Measurements from ENCODE around the gene SLC25A13.

The SLC25A13 gene

GRCh38 chr7:96174812-96175211 lies 147.1 kb downstream of the SLC25A13 start:
- no peak for ATAC-seq
- TF ChIP-seq ZFP30 (CRISPR knock-in tag; IDR thresholded peaks at IDR 0.05) (no peak), TOX (CRISPR knock-in tag; IDR thresholded peaks at IDR 0.05; ENCODE audit: borderline replicate concordance) (no peak)

DNA sequence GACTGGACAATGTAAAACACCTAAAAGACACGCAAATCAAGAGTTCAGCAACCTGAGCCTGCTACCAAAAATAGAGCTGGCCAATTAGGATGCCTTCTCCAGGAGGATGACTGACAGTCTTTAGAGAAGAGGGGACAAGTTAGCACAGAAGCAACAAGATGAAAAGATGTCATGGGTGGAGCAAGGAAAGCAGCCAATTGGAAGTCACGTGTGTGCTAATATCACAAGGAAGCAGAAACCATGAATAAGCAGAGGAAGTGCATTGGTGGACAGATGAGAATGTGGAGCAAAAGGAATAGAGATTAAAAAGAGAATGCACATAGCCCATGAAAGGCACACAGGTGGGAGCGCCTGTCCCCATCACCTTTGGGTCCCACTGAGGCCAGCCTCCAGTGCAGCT lies 148.1 kb downstream of the SLC25A13 start:
- TF ChIP-seq, protein P1, sequence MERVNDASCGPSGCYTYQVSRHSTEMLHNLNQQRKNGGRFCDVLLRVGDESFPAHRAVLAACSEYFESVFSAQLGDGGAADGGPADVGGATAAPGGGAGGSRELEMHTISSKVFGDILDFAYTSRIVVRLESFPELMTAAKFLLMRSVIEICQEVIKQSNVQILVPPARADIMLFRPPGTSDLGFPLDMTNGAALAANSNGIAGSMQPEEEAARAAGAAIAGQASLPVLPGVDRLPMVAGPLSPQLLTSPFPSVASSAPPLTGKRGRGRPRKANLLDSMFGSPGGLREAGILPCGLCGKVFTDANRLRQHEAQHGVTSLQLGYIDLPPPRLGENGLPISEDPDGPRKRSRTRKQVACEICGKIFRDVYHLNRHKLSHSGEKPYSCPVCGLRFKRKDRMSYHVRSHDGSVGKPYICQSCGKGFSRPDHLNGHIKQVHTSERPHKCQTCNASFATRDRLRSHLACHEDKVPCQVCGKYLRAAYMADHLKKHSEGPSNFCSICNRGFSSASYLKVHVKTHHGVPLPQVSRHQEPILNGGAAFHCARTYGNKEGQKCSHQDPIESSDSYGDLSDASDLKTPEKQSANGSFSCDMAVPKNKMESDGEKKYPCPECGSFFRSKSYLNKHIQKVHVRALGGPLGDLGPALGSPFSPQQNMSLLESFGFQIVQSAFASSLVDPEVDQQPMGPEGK (CRISPR knock-in tag; IDR thresholded peaks at IDR 0.05; ENCODE audit: borderline replicate concordance) = no peak
- no peak for TF ChIP-seq ARNTL (CRISPR knock-in tag; IDR thresholded peaks at IDR 0.05; ENCODE audit: borderline replicate concordance, low read depth)
- no peak for TF ChIP-seq TCF4 (CRISPR knock-in tag; IDR thresholded peaks at IDR 0.05; ENCODE audit: borderline replicate concordance)
- no peak for TF ChIP-seq POU6F1 (CRISPR knock-in tag; IDR thresholded peaks at IDR 0.05; ENCODE audit: borderline replicate concordance, low read depth)
- TF ChIP-seq TOX (CRISPR knock-in tag; IDR thresholded peaks at IDR 0.05; ENCODE audit: borderline replicate concordance) = no peak
- no peak for TF ChIP-seq ZNF70 (CRISPR knock-in tag; IDR thresholded peaks at IDR 0.05)
- no peak for TF ChIP-seq ZNF8 (CRISPR knock-in tag; IDR thresholded peaks at IDR 0.05)
- no peak for TF ChIP-seq RARB (CRISPR knock-in tag; IDR thresholded peaks at IDR 0.05)
- no peak for TF ChIP-seq BACH2 (CRISPR knock-in tag; IDR thresholded peaks at IDR 0.05; ENCODE audit: borderline replicate concordance)
- TF ChIP-seq ZNF565 (CRISPR knock-in tag; conservative IDR thresholded peaks at IDR 0.05; ENCODE audit: low read depth) = no peak
- no peak for TF ChIP-seq SNAI2 (CRISPR knock-in tag; IDR thresholded peaks at IDR 0.05)
- no peak for TF ChIP-seq CSDC2 (CRISPR knock-in tag; IDR thresholded peaks at IDR 0.05)
- no peak for TF ChIP-seq ISL1 (CRISPR knock-in tag; IDR thresholded peaks at IDR 0.05)
- ATAC-seq = no peak

DNA sequence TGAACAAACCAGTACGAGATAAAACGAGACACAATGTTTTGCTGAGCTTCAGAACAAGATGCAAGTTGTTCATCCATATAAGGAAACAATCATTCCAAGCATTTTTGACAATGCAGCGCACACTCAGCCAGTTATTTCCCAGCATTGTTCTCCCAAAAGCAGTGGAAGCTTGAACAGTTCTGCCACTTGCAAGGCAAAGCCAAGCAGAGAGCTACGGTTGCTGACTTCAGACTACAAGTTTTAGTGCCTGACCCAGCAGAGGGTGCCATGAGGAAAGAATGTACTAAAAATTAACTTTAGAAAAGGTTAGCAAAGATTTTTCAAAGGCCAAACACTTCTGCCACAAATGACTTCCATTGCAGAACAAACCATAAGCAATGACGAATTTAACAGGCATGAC lies 152.5 kb downstream of the SLC25A13 start:
- TF ChIP-seq CSDC2 (CRISPR knock-in tag; IDR thresholded peaks at IDR 0.05) (no peak), SNAI2 (CRISPR knock-in tag; IDR thresholded peaks at IDR 0.05) (no peak), ZNF565 (CRISPR knock-in tag; conservative IDR thresholded peaks at IDR 0.05; ENCODE audit: low read depth) (no peak)
- peak; percentile 25; the same call in 2 of the 3 replicates for ATAC-seq

DNA sequence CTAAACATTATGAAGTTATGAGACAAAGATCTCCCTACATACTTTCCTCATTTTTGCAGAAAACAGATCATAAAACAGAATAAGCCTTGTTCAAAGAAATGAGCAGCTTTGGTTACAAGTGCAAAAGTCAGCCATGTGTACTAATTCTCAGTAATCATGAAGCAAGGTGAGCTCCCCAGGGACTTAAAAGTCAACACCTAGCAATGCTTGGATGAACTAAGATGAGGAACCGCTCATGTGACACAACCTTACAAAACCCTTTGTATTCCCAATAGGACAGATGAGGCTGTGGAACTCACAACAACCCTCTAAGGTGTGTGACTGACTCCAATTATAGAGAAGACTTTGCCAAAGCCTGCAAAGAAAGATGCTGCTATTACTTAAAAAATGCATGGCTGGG lies 154.5 kb downstream of the SLC25A13 start:
- no peak for ATAC-seq

More for the DNA sequence above, 154.5 kb downstream of the SLC25A13 start:
- no peak for TF ChIP-seq TOX (CRISPR knock-in tag; IDR thresholded peaks at IDR 0.05; ENCODE audit: borderline replicate concordance)
- no peak for TF ChIP-seq ZC3H10 (CRISPR knock-in tag; IDR thresholded peaks at IDR 0.05)
- TF ChIP-seq, protein P1 (CRISPR knock-in tag; IDR thresholded peaks at IDR 0.05; ENCODE audit: borderline replicate concordance) = no peak
- no peak for TF ChIP-seq ZNF8 (CRISPR knock-in tag; IDR thresholded peaks at IDR 0.05)
- TF ChIP-seq ZFP30 (CRISPR knock-in tag; IDR thresholded peaks at IDR 0.05) = no peak
- TF ChIP-seq SNAI2 (CRISPR knock-in tag; IDR thresholded peaks at IDR 0.05) = no peak
- TF ChIP-seq, protein P2, sequence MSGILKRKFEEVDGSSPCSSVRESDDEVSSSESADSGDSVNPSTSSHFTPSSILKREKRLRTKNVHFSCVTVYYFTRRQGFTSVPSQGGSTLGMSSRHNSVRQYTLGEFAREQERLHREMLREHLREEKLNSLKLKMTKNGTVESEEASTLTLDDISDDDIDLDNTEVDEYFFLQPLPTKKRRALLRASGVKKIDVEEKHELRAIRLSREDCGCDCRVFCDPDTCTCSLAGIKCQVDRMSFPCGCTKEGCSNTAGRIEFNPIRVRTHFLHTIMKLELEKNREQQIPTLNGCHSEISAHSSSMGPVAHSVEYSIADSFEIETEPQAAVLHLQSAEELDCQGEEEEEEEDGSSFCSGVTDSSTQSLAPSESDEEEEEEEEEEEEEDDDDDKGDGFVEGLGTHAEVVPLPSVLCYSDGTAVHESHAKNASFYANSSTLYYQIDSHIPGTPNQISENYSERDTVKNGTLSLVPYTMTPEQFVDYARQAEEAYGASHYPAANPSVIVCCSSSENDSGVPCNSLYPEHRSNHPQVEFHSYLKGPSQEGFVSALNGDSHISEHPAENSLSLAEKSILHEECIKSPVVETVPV (CRISPR knock-in tag; IDR thresholded peaks at IDR 0.05) = no peak
- TF ChIP-seq ISL1 (CRISPR knock-in tag; IDR thresholded peaks at IDR 0.05) = no peak
- TF ChIP-seq, protein P3, sequence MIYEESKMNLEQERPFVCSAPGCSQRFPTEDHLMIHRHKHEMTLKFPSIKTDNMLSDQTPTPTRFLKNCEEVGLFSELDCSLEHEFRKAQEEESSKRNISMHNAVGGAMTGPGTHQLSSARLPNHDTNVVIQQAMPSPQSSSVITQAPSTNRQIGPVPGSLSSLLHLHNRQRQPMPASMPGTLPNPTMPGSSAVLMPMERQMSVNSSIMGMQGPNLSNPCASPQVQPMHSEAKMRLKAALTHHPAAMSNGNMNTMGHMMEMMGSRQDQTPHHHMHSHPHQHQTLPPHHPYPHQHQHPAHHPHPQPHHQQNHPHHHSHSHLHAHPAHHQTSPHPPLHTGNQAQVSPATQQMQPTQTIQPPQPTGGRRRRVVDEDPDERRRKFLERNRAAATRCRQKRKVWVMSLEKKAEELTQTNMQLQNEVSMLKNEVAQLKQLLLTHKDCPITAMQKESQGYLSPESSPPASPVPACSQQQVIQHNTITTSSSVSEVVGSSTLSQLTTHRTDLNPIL (CRISPR knock-in tag; IDR thresholded peaks at IDR 0.05; ENCODE audit: low read depth) = no peak

All from SK-N-SH treated with all-trans-retinoic acid at 6 μM for 48 hours (cell line).